GM19397 (cell line): Measurements from ENCODE around the gene PTGDS.

Experiments
- ATAC-seq: cut with Tn5 transposase; IDR thresholded peaks from one replicate; pipeline ENCODE4 v1.9.1; 2021; ENCODE audit warnings: mild to moderate bottlenecking, moderate library complexity; ENCODE audit not compliant: unreplicated experiment

Gene PTGDS

GRCh38 chr9:136977223-136977622 is at the start of gene PTGDS:
TSS of gene PTGDS (plus strand) at chr9:136977504. CDS start at chr9:136977579, 75 bp downstream.
- ATAC-seq: no peak

- no peak for ATAC-seq
These were observed 48.7 kb upstream of the PTGDS start for GRCh38 chr9:136928591-136928990.

- ATAC-seq: no peak
These were observed 47.3 kb upstream of the PTGDS start for GRCh38 chr9:136930014-136930413.

GRCh38 chr9:136931611-136932130 is 45.6 kb upstream of the PTGDS start:
- ATAC-seq: no peak

DNA sequence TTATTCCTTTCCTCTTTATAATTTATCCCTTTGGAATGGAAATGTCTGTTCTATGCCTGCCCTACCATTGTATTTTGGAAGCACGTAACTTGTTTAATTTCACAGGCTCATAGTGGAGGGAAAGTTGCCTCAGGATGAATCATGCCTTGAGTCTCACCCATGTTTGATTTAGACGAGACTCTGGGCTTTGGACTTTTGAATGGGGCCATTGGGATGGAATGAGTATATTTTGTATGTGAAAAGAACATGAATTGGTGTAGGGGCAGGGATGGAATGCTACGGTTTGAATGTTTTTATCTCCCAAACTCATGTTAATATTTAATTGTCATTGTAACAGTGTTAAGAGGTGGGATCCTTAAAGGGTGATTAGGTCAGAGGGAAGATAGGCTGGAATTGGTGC is 43.0 kb upstream of the PTGDS start:
- ATAC-seq: no peak

- ATAC-seq: no peak
These were observed 41.7 kb upstream of the PTGDS start for GRCh38 chr9:136935651-136936050.

GRCh38 chr9:136936645-136937170 is 40.6 kb upstream of the PTGDS start:
- no peak for ATAC-seq

GRCh38 chr9:136937186-136938001 is 39.9 kb upstream of the PTGDS start:
- ATAC-seq: no peak

DNA sequence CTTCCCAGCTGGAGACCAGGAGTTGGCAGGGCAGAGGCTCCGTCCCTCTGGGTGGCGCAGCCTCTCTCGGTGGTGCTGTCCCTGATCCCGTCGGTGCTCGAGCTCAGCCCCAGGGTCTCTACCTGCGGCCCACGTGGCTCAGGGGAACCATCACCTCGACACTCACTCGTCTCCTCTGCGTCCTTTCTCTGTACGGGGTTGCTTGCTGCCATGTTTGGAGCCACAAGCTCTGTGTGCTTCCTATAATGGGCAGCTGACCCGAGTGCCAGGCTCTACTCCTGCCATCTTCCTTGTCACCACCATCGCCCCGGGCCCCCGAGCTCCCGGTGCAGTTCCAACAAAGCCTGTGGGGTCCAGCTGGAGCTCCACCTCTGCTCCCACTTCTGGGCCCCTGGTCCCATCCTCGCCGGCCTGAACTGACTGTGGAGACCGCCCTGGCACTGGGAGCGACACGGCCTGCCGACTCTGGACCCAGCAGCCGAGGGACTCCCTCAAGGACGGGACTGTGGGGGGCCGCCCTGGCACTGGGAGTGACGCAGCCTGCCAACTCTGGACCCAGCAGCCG is 37.8 kb upstream of the PTGDS start:
- no peak for ATAC-seq

DNA sequence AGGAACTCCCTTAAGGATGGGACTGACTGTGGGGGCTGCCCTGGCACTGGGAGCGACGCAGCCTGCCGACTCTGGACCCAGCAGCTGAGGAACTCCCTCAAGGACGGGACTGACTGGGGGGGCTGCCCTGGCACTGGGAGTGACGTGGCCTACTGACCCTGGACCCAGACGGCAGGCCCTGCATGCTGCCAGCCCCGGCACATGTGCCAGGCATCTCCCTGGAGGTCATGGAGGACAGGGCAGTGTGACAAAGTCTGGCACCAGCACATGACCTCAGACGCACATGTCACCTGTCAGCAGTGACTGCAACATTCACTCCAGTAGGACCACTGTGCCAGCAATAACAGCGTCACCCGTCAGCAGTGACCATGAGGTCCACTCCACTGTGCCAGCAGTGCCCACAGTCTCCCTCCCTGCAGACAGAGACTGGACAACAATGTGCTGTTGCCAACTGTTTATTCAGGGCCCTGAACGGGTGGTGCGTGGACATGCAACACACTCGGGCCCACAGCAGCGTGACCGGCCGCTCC is 37.2 kb upstream of the PTGDS start:
- ATAC-seq: no peak

DNA sequence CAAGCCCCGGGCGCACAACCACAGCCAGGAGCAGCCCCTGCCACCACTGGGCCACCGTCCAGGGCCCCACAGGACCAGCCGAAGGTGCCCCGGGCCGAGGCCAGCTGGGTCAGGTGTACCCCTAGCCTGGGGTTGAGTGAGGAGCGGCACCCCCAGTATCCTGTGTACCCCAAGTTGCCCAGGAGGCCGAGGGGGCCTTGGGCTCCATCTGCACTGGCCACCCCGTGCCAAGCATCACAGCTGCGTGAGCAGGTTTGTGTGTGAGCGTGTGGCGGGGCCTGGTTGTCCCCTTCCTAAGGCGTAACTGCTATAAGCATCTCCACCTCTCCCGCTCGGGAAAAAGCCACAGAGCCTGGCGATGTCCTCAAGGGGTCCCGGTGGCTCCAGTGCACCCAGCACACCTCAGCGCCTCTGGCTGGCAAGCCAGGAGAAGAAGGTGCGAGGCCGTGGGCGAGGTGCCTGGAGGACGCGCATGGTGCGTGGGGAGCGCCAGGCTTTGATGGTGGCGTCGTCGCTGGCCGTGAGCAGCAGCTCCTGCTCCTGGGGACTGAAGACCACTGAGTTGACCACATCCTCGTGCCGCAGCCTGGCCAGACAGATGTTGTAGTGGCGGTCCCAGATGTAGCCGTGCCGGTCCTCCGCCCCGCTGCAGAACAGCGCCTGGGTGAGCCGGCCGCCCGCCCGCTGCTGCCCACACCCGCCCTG is 36.6 kb upstream of the PTGDS start:
- no peak for ATAC-seq

DNA sequence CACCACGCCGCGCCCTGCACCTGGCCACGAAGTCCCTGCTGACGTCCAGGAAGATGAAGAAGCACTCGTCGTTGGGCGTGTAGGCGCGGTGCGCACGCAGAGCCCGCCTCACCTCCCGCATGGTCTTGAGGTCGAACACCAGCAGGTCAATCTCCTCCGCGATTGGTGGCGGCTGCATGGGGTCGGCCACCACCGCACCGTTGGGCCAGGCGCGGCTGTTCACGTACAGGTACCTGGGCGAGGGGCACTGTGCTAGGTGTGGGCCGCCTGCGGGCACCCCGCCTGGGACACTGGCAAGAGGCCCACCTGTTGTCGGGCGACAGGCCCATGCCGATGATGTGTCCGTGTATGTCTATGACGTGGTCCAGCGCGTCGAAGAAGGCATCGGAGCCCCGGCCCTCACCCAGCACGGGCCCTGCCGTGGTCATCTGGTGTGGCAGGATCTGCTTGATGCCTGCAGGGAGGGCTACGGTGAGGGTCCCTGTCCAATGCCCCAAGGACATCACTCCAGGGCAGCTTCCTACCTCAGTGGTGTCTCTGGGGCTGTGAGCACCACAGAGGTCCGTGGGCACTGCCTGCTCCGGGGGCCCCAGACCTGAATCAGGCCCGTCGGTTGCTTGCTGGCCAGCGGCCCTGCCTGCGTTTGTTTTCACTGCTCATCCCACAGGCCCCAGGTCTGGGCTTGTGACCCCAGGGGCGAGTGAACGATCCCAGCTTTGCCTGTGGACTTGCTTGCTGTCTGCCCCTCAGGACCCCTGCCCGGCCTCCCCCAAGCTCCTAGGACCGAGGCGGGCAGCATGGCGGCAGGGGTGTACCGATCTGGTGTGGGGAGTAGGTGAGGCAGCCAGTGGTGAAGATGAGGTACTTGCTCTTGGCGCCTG is 35.8 kb upstream of the PTGDS start:
- ATAC-seq: no peak

DNA sequence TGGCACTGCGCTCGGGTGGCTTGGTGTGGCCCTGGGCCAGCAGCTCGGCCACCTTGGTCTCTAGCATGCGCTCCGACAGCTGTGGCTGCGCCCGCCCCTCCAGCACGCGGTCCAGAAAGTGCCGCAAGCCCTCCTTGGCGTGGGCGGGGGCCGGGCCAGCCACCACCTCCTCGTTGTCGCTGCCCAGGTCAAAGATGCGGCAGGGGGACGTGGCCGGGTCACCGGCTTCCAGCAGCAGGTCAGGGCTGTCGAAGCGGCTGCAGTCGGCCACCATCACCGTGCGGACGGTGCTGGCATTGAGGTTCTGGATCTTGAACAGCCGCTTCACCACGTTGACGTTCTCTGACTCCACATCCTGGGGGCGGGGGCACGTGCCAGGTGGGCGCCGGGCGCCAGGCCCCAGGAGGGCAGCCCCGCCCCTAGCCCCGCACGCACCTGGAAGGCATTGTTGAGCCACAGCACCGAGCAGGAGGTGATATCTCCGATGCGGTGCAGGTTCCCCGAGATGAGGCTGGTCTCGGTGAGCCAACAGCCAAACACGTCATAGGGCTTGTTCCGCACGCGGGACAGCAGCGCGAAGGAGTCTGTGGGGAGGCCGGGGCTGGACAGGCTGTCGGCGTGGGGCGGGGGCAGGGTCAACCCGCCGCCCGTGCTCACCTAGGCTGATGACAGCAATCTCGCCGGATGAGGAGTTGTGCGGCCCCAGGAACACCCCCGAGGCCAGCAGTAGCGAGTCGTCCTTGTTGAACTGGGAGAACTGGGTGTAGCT is 35.0 kb upstream of the PTGDS start:
- ATAC-seq: no peak

- ATAC-seq: no peak
These were observed 34.4 kb upstream of the PTGDS start for GRCh38 chr9:136942881-136943230.

DNA sequence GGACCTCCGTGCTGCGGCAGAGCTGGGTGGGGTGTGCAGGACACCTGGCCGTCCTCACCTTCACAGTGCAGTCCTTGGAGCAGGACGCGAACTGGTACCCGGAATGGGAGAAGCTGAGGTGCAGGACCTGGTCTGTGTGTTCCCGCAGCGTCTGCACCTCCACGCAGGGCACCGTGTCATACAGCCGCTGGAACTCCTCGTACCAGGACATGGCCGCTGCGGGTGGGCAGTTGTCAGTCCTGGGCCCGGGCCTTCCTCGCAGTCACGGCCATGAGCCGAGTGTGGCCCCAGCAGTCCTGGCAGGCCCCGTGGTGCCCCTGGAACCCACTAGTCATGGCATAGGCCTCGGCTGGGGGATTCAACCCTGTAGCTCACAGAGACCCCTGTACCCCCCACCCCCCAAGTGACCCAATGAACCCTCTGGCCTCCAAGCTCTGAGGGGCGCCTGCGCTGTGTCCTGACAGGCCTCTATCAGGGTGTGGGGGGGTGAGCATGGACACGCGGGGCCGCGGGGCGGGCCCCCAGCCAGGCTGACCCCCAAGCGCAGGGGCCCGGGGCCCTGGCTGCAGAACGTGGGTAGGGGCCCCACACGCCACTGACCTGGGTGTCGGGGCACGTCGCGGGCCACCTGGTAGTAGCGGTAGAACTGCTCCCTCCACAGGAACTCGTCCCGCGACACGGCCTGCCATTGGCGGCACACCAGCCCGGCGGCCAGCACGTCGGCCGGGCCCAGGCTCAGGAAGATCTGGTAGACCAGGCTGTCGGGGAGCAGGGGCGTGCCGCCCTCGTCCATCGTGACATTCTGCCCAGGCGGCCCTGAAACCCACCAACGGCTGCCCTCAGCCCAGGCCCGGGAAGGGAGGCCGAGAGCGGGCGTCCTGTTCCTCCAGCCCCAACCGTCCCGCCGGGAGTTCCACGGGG is 33.8 kb upstream of the PTGDS start:
- peak; percentile 4 for ATAC-seq

- ATAC-seq: peak; percentile 32
These were observed 33.1 kb upstream of the PTGDS start for GRCh38 chr9:136944212-136944518.

- peak; percentile 79 for ATAC-seq
These were observed 32.6 kb upstream of the PTGDS start, which contains the start of the genes C8G and FBXW5 for GRCh38 chr9:136944519-136945332. TSS of gene C8G (plus strand) at chr9:136945243. CDS start at chr9:136945321, 78 bp downstream. TSS of gene FBXW5 (minus strand) at chr9:136944738. CDS start at chr9:136944083, 655 bp downstream.
